ENCODE results near the gene IGF1R.

The IGF1R gene

GRCh38 chr15:98764291-98764690 is 116.0 kb downstream of the IGF1R start:
- TF ChIP-seq POLR2AphosphoS5 (IDR thresholded peaks at IDR 0.05; ENCODE audit: low read depth) (no peak), REST (IDR thresholded peaks at IDR 0.05; ENCODE audit: insufficient replicate concordance, low read depth) (no peak), SPI1 (IDR thresholded peaks at IDR 0.05; ENCODE audit: borderline replicate concordance, low read depth) (no peak), CTCF (IDR thresholded peaks at IDR 0.05; ENCODE audit: insufficient read depth, low read length) (no peak), GABPA (IDR thresholded peaks at IDR 0.05; ENCODE audit: low read depth) (no peak)
- no peaks in the 10 kb centered on the region for H3K27me3 ChIP-seq (ENCODE audit: insufficient read depth, poor library complexity, severe bottlenecking)
- no peak overlapping the region for H3K4me3 ChIP-seq (replicated peaks; ENCODE audit: insufficient read depth, low read length)
- no peak overlapping the region for H3K27ac ChIP-seq (replicated peaks)
- no peak for DNase-seq (ENCODE audit: low read depth in 1 of 2, low spot score in 1 of 2)

DNA sequence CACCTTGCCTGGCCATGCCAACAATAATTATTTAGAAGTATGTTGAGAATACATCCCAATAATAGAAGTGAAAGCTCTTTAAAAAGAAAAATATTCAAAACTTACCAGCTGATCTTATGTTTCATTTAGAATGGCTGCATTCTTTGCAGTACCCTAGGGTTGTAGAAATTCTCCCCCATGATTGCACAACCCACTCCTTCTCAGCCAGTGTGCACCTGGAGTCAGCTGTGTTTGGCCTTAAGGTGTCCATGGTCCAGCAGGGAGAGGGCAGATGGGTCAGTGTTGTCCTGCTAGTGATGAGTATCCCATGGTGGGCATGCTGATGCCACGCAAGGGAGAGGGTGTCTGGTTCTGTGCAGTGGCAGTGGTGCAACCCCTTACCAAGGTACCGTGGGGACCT is 117.3 kb downstream of the IGF1R start:
- Histone ChIP-seq H3K27me3 (ENCODE audit: insufficient read depth, poor library complexity, severe bottlenecking) (no peaks in the 10 kb centered on the region), H3K4me3 (replicated peaks; ENCODE audit: insufficient read depth, low read length) (no peak overlapping the region), H3K27ac (replicated peaks) (no peak overlapping the region)
- DNase-seq (ENCODE audit: low read depth in 1 of 2, low spot score in 1 of 2) = no peak
- TF ChIP-seq REST (IDR thresholded peaks at IDR 0.05; ENCODE audit: insufficient replicate concordance, low read depth) (no peak), SPI1 (IDR thresholded peaks at IDR 0.05; ENCODE audit: borderline replicate concordance, low read depth) (no peak), GABPA (IDR thresholded peaks at IDR 0.05; ENCODE audit: low read depth) (no peak), CTCF (IDR thresholded peaks at IDR 0.05; ENCODE audit: insufficient read depth, low read length) (no peak)

DNA sequence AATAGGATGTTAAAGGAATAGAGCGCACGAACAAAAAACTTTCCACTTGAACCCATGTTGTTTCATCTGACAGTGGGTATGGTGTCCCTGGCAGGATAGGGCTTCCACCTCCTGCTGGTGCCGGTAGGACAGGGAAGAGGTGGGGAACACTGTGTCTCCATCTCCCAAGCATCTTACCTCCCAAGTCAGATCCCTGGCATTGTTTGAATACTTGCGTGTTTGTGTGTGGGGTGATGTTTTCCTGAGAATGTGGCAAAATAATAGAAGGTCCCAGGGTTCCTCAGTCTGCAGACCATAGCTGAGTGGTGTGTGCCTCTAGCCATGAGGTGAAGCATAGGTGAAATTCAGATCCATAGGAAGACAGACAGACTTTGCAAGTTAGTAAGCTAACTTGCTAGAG is 119.4 kb downstream of the IGF1R start:
- no peak for DNase-seq (ENCODE audit: low read depth in 1 of 2, low spot score in 1 of 2)
- H3K4me3 ChIP-seq (replicated peaks; ENCODE audit: insufficient read depth, low read length) = no peak overlapping the region
- no peak for TF ChIP-seq SPI1 (IDR thresholded peaks at IDR 0.05; ENCODE audit: borderline replicate concordance, low read depth)
- no peak for TF ChIP-seq CTCF (IDR thresholded peaks at IDR 0.05; ENCODE audit: insufficient read depth, low read length)
- TF ChIP-seq POLR2AphosphoS5 (IDR thresholded peaks at IDR 0.05; ENCODE audit: low read depth) = no peak
- no peak for TF ChIP-seq REST (IDR thresholded peaks at IDR 0.05; ENCODE audit: insufficient replicate concordance, low read depth)
- no peak for TF ChIP-seq GABPA (IDR thresholded peaks at IDR 0.05; ENCODE audit: low read depth)
- no peak overlapping the region for H3K27ac ChIP-seq (replicated peaks)
- H3K27me3 ChIP-seq (ENCODE audit: insufficient read depth, poor library complexity, severe bottlenecking) = no peaks in the 10 kb centered on the region
